Stimulated activated CD4-positive, alpha-beta T cell treated with anti-CD3 and anti-CD28 coated beads, Interleukin-15, amount 100 ng/mL, for 1 hour (primary cell): ENCODE results near the gene VAV3.
"Not testable (repeated sequence)": the region's sequence is repeated elsewhere in the genome, so short reads cannot be mapped to it uniquely, and the experiment has no call there.

Experiments used
- DNase-seq, 2 donors: peaks; one replicate each; pipeline ENCODE4 v3.0.0-alpha.2; 2020; ENCODE audit warnings: low read depth in 1 of 2, low spot score in 1 of 2

Gene VAV3

DNA sequence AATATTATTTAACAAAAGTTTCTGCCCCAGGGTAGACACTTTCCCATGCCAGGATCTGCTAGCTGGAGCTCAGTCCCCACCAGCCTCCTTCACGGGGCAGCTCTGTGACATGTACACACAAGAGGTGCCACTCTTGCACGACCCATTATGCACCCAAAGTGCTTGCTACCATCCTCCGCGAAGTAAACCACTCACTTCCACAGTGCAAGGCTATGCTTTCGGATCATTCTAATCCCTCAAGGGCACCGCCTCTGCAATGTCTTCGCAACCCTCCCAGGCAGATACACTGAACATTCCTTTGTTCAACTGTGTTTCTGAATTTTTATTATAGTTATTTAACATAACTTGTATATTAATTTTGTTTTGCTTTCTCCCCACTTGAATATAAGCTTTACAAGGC lies 303.8 kb downstream of the VAV3 start:
- no peak for DNase-seq

DNA sequence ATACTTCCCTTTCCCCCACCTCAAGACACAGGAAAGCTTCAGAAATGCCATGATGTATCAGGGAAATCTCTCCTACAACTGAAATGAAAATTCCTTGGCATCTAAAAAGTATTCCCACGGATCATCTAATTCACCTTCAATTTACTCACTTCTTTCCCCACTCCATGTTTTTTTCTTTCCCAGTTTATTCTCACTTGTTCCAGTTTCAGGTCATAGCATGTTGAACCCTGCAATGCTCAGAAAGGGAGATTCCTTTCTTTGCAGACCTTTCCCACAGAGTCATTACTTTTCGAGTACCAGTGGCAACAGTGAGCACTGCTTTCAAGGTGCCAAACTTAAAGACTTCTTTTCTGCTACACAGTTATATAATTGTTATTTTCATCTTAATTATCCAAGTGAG lies 305.0 kb downstream of the VAV3 start:
- DNase-seq, result no peak

DNA sequence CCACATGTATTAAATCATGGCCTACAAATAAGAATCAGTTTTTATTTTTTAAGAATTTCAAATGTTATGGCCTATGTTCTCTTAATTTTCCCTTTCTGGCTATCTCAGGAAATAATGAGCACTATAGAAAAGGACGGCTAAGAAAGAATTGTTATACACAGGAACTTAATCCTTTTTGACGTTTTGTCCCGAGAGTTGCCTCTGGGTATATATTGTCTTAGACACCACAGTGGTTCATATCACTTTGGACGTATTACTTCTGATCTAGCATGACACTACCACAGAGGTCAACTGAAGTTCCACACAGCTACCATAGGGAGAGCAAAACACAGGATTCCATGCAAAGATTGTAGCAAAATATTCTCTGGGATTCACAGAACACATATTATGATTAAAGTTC lies 307.6 kb downstream of the VAV3 start:
- DNase-seq, result no peak

DNA sequence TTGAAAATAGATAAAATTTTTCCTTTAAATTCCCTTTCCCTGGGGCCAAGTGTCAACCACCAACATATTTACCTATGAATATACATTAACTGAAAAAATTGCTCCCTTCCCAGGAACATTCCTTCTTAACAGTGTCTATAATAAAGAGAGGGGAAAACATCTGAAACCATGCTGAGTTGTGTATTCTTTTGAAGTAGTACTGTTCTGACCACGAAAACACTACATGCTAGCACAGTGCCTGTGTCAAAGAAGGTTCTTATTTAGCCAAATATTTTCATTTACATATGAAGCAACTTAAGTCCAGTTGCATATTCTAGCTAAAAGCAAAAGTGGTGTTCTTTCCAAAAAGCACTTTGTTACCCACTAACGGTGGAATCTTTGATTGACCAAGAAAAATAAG lies 311.2 kb downstream of the VAV3 start:
- DNase-seq, result no peak

- no peak for DNase-seq
Measured at GRCh38 chr1:107653005-107653404, 312.0 kb downstream of the VAV3 start.

DNA sequence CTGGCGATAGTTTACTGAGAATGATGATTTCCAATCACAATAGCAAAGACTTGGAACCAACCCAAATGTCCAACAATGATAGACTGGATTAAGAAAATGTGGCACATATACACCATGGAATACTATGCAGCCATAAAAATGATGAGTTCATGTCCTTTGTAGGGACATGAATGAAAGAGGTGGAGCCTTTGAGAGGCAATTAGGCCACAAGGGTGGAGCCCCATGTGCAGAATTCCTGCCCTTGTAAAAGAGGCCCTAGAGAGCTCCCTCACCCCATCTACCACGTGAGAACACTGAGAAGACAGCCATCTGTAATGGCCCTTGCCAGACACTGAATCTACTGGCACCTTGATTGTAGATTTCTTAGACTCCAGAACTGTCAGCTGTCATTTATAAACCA lies 314.2 kb downstream of the VAV3 start:
- DNase-seq, result not testable (repeated sequence)

- DNase-seq, result no peak
Measured at GRCh38 chr1:107649023-107649422, 316.0 kb downstream of the VAV3 start.

- no peak for DNase-seq
Measured at GRCh38 chr1:107648071-107648470, 316.9 kb downstream of the VAV3 start.

DNA sequence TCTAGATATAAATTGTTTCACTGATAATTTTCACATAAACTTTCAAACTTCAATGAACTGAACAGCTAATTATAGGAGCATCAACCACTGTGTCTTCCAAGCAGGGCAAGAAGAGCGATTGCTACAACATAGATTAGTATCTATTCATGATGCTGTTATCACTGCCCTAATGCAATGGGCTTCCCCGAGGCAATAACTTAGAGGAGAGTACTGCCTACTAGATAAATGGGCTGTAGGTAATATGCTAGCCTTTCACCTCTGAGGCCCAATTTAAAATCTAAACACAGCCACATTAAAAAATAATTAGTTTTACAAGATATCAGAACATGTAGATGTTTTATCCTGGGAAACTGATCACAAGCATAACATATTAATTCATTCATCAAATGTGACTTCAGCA lies 318.0 kb downstream of the VAV3 start:
- DNase-seq, result no peak

GRCh38 chr1:107643766-107644165 lies 321.2 kb downstream of the VAV3 start:
- DNase-seq, result no peak

DNA sequence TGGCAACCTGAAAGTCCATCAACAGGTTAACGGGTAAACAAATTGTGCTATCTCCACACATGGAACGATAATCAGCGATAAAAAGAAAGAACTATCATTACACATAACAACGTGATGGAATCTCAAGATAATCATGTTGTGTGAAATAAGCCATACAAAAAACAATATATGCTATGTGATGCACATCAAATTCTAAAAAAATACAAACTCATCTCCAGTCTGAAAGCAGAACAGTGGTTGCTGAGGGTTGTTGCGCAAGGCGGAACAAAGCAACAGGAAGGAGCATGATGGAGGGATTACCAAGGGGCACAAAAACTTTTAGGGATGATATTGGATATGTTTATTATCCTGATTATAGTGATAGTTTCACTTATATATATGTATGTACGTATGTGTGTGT lies 324.8 kb downstream of the VAV3 start:
- DNase-seq, result no peak

DNA sequence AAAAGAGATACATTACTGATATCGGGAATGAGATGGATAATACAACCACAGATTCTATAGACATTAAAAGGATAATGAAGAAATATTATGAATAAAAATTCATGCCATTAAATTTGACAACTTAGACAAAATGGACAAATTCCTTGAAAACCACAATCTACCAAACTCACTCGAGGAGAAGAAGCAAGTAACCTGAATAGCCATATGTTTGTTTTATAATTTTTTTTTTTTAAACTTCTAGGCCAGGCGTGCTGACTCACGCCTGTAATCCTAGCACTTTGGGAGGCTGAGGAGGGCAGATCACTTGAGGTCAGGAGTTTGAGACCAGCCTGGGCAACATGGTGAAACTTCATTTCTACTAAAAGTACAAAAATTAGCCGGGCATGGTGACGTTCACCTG lies 327.9 kb downstream of the VAV3 start:
- DNase-seq, result no peak

- DNase-seq, result no peak
Measured at GRCh38 chr1:107633596-107633995, 331.4 kb downstream of the VAV3 start.

GRCh38 chr1:107626073-107626796 lies 338.7 kb downstream of the VAV3 start:
- no peak for DNase-seq

- no peak for DNase-seq
Measured at GRCh38 chr1:107625405-107626029, 339.5 kb downstream of the VAV3 start.

- no peak for DNase-seq
Measured at GRCh38 chr1:107623431-107623830, 341.5 kb downstream of the VAV3 start.

- no peak for DNase-seq
Measured at GRCh38 chr1:107622966-107623365, 342.0 kb downstream of the VAV3 start.

DNA sequence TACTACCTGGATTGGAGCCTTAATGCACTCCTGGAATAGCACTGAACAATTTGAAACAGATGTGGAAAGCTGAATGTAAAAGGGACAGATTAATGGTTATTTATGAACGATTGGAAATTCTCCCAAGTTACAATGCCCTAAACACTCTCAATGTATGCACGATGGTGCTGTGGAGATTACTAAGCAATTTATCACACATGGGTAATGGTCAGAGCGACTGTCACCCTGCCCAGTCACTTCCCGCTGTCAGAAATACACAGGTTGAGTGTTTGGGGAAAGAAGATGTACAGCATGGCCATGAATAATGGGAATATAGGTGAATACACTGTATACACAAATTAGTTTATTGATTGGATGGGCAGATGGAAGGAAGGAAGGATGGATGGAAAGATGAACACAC lies 342.4 kb downstream of the VAV3 start:
- DNase-seq, result no peak

GRCh38 chr1:107620753-107621152 lies 344.2 kb downstream of the VAV3 start:
- no peak for DNase-seq

DNA sequence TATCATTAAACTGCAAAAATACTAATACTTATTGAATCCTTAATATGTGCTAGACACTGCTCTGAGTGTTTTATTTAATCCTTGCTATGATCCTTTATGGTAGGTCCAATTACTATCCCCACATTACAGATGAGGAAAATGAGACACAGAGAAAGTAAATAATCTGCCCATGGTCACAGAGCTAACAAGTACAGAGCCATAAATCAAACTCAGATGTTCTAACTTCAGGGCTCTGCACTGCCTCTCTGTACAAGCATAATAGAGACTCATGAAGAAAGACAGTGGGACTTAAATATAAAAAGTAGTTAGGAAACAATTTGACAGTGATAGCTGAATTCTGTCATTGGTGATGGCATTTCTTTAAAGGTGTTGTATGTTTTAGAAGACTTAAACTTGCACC lies 346.4 kb downstream of the VAV3 start:
- DNase-seq, result no peak

DNA sequence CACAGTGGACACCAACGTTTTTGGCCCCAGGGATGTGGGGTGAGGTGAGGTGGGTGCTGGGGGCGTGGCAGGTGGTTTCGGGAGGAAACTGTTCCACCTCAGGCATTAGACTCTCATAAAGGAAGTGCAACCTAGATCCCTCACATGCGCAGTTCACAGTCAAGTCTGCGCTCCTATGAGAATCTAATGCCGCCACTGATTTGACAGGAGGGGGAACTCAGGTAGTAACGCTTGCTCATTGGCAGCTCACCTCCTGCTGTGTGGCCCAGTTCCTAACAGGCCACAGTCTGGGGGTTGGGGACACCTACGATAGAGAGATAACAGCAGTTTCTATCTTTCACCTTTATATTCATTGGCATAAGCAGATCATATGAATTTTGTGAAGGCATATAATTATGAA lies 347.1 kb downstream of the VAV3 start:
- DNase-seq, result no peak

- DNase-seq, result no peak
Measured at GRCh38 chr1:107617456-107617855, 347.5 kb downstream of the VAV3 start.

DNA sequence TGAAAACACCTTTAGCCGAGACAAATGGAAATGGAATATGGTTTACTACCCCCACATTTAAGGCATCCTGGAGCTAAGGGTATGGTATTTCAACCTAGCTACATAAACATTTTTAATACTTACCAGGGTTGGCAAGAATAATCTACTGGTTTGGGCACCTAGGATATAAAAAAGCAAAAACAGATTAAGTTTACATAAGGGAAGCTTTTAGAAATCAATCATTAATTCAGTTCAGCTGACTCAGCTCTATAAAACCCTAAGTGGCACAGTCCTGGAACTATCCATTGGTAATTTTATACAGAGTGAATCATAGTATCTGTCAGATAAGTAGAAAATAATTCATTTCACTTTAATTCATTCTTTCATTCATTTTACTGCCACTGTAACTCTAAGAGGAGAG lies 355.2 kb downstream of the VAV3 start:
- DNase-seq, result no peak
